Ovary (tissue), 9 donors: ENCODE results near the gene C2CD2L. TPM values are rescaled to one million over a fixed set of nuclear protein-coding genes. Genes with fewer than 3 reads are reported as not detected.

Experiments
- DNase-seq, 5 donors: peaks; one replicate each; pipeline ENCODE4 v3.0.0-alpha.2; 2019 to 2020
- H3K27ac ChIP-seq, 2 donors: fragments of 200-600 bp; one replicate each; pipeline versions ENCODE4 v1.5.1 to v1.8.0; 2019 to 2022
- H3K27me3 ChIP-seq: fragments of 200-600 bp; one replicate; pipeline ENCODE4 v1.8.0; 2022
- H3K36me3 ChIP-seq: fragments of 200-600 bp; sonication (generic); one replicate; pipeline ENCODE4 v1.5.1; 2019
- H3K4me1 ChIP-seq: one replicate; pipeline ENCODE4 v1.8.1; 2013; ENCODE audit warnings: mild to moderate bottlenecking, moderate library complexity; ENCODE audit not compliant: insufficient read depth
- H3K4me3 ChIP-seq: fragments of 200-600 bp; sonication (generic); one replicate; pipeline ENCODE4 v1.5.1; 2017
- H3K9me3 ChIP-seq, 2 donors: fragments of 200-600 bp in 1 of 2; sonication (generic) in 1 of 2; one replicate each; pipeline versions ENCODE4 v1.5.1 to v1.8.1; 2013 to 2019; ENCODE audit warnings: mild to moderate bottlenecking in 1 of 2, moderate library complexity in 1 of 2
- EP300 ChIP-seq: sonication (generic); formaldehyde crosslinking; IDR thresholded peaks from one replicate; pipeline ENCODE4 v1.6.1; 2017; ENCODE audit warnings: antibody characterized with exemption
- POLR2A ChIP-seq: fragments of 450-650 bp; IDR thresholded peaks from one replicate; pipeline ENCODE4 v1.6.1; 2017; ENCODE audit warnings: antibody characterized with exemption, mild to moderate bottlenecking, moderate library complexity
- WGBS, 3 donors: extraction: QIAGEN DNeasy Blood & Tissue Kit in 1 of 3; methylation state at CpG; one replicate each; pipeline versions ENCODE4 v1.1.5 to v1.1.7; 2013 to 2017; 5-methylcytosine and 5-hydroxymethylcytosine counted together
- intact Hi-C, 4 donors: fragments of 100-400 bp; cut with DNase I; formaldehyde crosslinking; loops; one replicate each; pipeline versions ENCODE4 v1.11.0 to v1.15.1; 2022 to 2023
- polyA plus RNA-seq, 2 donors: library from polyadenylated mRNA; stranded (reverse); fragments of 200-250 nt in 1 of 2; fragments of 350-450 nt in 1 of 2; fragmentation: Illumina TruSeq in 1 of 2; extraction: RNeasy Lipid Tissue Mini Kit (QIAGEN cat#74804) in 1 of 2; gene quantifications; one replicate each; pipeline ENCODE4 v1.2.3, GENCODE V29; 2013 to 2014
- total RNA-seq, 7 donors: library from RNA; depleted of rRNA in 2 of 7; stranded (reverse); fragments of >200 nt in 2 of 7; fragmentation: NEBNext Ultra II Directional in 3 of 7; extraction: Animal tissue kit (Norgen Biotek cat#: 25700) in 3 of 7; gene quantifications; one replicate each; pipeline versions ENCODE4 v1.1.0 to v1.2.4, GENCODE V29; 2016 to 2023
- TF ChIP-seq, protein P1 (sequence below), 3 donors: fragments of 450-650 bp in 2 of 3; fragments of 200-600 bp in 1 of 3; IDR thresholded peaks; one replicate each; pipeline versions ENCODE4 v1.5.1 to v1.8.0; 2016 to 2022; ENCODE audit warnings: antibody characterized with exemption in 3 of 3, mild to moderate bottlenecking in 1 of 3
- donor health status: DM: no; HTN: no; CAD: no; lungs with moderate emphysema.
- donor health status: DM: no; HTN: no; CAD: no.
- donor health status: Bipolar disorder and iron deficiency.
- donor health status: DM: yes; HTN: yes; CAD: no.
- donor health status: DM: no; HTN: no; CAD: no.
- donor health status: DM: yes; HTN: yes; CAD: no.

C2CD2L gene
- total and polyA plus RNA-seq, 9 donors, result 2.8 to 13.6 (median 6.9) TPM

DNA sequence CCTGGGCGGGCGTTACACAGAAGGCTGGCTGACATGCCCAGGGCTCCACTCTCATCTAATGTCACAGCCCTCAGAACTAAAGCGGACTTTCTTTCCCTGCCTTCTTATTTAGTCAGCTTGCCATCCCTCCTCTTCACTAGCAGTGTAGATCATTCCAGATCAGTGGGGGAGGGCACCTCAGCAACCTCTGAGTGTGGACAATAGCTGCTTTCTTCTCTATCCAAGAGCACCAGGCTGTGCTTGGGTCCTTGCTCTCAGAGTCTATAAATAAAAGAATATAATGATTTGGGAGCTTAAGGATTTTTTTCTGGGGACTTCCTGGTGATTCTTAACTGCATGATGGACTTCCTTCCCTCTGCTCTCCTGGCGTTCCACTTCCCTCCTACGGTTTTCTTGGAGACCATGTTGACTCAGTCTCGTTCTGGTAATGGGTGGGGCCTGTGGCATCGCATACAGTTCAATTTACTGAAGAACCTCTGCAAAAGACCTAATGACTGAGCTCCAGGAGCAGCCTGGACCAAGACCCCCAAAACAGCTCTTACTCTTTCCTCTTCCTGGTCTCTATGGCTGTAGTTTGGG, 25.4 kb upstream of the C2CD2L start:
- Histone ChIP-seq H3K4me3 (no peak overlapping the region), H3K9me3 (no peaks in the 10 kb centered on the region), H3K36me3 (no peaks in the 10 kb centered on the region), H3K27me3 (no peaks in the 10 kb centered on the region), H3K27ac (no peak overlapping the region), H3K4me1 (peaks cover 7% of the 10 kb centered on the region)
- no peak for DNase-seq
- 65 to 67% (median 67%) methylated on average over 7 of the region's 7 CpGs for WGBS, 3 donors
- TF ChIP-seq EP300 (no peak), POLR2A (no peak)
- TF ChIP-seq, protein P1, sequence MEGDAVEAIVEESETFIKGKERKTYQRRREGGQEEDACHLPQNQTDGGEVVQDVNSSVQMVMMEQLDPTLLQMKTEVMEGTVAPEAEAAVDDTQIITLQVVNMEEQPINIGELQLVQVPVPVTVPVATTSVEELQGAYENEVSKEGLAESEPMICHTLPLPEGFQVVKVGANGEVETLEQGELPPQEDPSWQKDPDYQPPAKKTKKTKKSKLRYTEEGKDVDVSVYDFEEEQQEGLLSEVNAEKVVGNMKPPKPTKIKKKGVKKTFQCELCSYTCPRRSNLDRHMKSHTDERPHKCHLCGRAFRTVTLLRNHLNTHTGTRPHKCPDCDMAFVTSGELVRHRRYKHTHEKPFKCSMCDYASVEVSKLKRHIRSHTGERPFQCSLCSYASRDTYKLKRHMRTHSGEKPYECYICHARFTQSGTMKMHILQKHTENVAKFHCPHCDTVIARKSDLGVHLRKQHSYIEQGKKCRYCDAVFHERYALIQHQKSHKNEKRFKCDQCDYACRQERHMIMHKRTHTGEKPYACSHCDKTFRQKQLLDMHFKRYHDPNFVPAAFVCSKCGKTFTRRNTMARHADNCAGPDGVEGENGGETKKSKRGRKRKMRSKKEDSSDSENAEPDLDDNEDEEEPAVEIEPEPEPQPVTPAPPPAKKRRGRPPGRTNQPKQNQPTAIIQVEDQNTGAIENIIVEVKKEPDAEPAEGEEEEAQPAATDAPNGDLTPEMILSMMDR (IDR thresholded peaks at IDR 0.05), result no peak
- intact Hi-C loops, result no loop called here

DNA sequence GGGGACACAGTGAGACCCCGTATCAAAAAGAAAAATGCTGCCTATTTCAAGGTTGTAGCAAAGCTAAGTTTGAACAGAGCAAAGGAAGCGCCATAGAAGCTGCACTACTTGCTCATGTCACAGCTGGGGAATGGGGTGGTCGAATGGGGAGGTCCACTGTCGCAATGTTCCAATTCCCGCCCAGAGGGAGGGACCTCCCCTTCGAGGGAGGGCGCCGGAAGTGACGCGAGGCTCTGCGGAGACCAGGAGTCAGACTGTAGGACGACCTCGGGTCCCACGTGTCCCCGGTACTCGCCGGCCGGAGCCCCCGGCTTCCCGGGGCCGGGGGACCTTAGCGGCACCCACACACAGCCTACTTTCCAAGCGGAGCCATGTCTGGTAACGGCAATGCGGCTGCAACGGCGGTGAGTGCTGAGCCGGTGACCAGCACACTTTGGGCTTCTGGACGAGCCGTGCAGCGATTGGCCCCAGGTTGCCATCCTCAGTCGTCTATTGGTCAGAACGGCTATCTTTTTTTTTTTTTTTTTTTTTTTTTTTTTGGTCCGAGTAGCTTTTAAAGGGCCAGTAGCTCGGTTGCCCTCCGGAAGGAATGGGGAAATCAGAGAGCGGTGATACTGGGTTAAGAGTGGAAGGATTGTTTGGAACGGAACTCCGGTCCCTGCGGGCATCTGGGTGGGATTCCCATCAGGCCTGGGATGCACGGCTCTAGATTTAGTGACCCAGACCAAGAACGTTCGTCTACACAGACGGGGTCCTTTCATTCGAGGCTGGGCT, 22.3 kb upstream of the C2CD2L start, which contains the start of gene HMBS:
TSS of gene HMBS (plus strand) at position 219 of the 774 bp plus-strand sequence. CDS start at position 372, 153 bp downstream.
- WGBS, 3 donors, result 0% methylated on average over 44 to 45 of the region's 45 CpGs
- TF ChIP-seq, protein P1 (IDR thresholded peaks at IDR 0.05), result no peak
- TF ChIP-seq POLR2A, result peak; percentile 38
- peak; percentile 41 for TF ChIP-seq EP300
- Histone ChIP-seq H3K27ac (peak within 1 kb of the TSS; percentile 74 to 79), H3K9me3 (no peaks in the 10 kb centered on the region), H3K27me3 (no peaks in the 10 kb centered on the region), H3K4me1 (peaks cover 7% of the 10 kb centered on the region), H3K4me3 (peak within 1 kb of the TSS; percentile 83), H3K36me3 (no peaks in the 10 kb centered on the region)
- intact Hi-C loops, result loop anchor here in 1 of 4 donors (1.0 kb wide), 1 partner anchor 21 kb away; no protein-coding TSS in a partner anchor
- DNase-seq, result peak; percentile 90 to 94 (median 93)

DNA sequence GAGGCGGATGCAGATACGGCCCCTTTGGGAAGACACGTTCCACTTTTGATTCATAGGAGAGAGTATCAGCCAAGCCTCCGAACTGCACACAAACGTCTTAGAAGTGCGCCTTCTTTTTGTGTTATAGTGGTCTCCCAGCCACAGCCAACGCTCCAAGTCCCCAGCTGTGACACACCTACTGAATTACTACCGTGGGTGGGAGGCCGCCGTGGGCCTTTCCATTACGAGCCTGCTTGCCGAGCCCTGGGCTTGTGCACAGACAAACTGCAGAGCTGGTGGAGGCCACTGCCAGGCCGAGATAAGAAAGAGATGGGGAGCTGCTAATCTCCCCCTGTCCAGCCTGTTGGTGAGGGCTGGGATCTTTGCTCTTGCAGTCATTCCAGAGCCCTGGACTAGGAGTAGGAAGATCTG, 21.7 kb upstream of the C2CD2L start:
- intact Hi-C loops, result no loop called here
- Histone ChIP-seq H3K36me3 (no peaks in the 10 kb centered on the region), H3K27me3 (no peaks in the 10 kb centered on the region), H3K4me3 (peak overlapping the region; percentile 83), H3K27ac (peak overlapping the region in 1 of 2 donors; percentile 79), H3K9me3 (no peaks in the 10 kb centered on the region), H3K4me1 (peaks cover 7% of the 10 kb centered on the region)
- peak in 1 of 5 donors; percentile 35 for DNase-seq
- TF ChIP-seq, protein P1 (IDR thresholded peaks at IDR 0.05), result no peak
- TF ChIP-seq EP300 (no peak), POLR2A (no peak)
- 0 to 1% (median 0%) methylated on average over 13 of the region's 13 CpGs for WGBS, 3 donors

DNA sequence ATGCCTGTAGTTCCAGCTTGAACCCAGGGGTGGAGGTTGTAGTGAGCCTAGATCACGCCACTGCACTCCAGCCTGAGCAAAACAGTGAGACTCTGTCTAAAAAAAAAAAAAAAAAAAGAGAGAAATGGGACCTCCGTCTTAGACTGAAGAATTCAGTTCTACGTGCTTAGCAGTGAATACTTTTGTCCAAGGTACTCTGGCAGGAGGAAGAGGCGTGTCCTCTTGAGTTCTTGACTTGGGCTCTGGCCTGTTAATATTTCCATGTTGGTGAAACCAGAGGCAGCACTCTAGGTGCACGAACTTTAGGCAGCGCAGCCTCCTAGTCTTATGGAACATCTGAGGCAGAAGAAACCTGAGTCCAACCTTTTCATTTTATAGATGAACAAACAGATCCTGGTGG, 20.0 kb upstream of the C2CD2L start:
- 87 to 93% (median 88%) methylated on average over 6 of the region's 6 CpGs for whole genome bisulfite sequencing, 3 donors
- peaks cover 7% of the 10 kb centered on the region for H3K4me1 ChIP-seq

More for the DNA sequence above, 20.0 kb upstream of the C2CD2L start:
- TF ChIP-seq, protein P1 (IDR thresholded peaks at IDR 0.05), result no peak
- TF ChIP-seq EP300 (no peak), POLR2A (no peak)
- DNase-seq, result no peak
- no peak overlapping the region for H3K27ac ChIP-seq
- no peak overlapping the region for H3K4me3 ChIP-seq
- no peaks in the 10 kb centered on the region for H3K9me3 ChIP-seq
- no peaks in the 10 kb centered on the region for H3K27me3 ChIP-seq
- intact Hi-C loops, result no loop called here
- H3K36me3 ChIP-seq, result no peaks in the 10 kb centered on the region
